Breast epithelium (tissue), 3 donors: ENCODE data around the gene CDH23.

Experiments used
- POLR2AphosphoS5 ChIP-seq, 3 donors: sonication (generic); formaldehyde crosslinking; IDR thresholded peaks; one replicate each; pipeline ENCODE4 v1.6.1; 2017; ENCODE audit warnings: antibody characterized with exemption in 3 of 3
- TF ChIP-seq, protein P1 (sequence below), 3 donors: fragments of 450-650 bp; IDR thresholded peaks; one replicate each; pipeline ENCODE4 v1.5.1; 2016 to 2017; ENCODE audit warnings: antibody characterized with exemption in 3 of 3, mild to moderate bottlenecking in 3 of 3, moderate library complexity in 3 of 3

GRCh38 chr10:71429929-71430328 lies 33.2 kb downstream of the CDH23 start:
- TF ChIP-seq, protein P1, sequence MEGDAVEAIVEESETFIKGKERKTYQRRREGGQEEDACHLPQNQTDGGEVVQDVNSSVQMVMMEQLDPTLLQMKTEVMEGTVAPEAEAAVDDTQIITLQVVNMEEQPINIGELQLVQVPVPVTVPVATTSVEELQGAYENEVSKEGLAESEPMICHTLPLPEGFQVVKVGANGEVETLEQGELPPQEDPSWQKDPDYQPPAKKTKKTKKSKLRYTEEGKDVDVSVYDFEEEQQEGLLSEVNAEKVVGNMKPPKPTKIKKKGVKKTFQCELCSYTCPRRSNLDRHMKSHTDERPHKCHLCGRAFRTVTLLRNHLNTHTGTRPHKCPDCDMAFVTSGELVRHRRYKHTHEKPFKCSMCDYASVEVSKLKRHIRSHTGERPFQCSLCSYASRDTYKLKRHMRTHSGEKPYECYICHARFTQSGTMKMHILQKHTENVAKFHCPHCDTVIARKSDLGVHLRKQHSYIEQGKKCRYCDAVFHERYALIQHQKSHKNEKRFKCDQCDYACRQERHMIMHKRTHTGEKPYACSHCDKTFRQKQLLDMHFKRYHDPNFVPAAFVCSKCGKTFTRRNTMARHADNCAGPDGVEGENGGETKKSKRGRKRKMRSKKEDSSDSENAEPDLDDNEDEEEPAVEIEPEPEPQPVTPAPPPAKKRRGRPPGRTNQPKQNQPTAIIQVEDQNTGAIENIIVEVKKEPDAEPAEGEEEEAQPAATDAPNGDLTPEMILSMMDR (IDR thresholded peaks at IDR 0.05): no peak
- no peak for TF ChIP-seq POLR2AphosphoS5 (IDR thresholded peaks at IDR 0.05)
